Astrocyte of the hippocampus (primary cell): Measurements from ENCODE around the gene KIAA1549.

Experiments
- DNase-seq: peaks from one replicate; pipeline ENCODE4 v3.0.0; 2011; ENCODE audit warnings: low read depth, low spot score

KIAA1549 gene

DNA sequence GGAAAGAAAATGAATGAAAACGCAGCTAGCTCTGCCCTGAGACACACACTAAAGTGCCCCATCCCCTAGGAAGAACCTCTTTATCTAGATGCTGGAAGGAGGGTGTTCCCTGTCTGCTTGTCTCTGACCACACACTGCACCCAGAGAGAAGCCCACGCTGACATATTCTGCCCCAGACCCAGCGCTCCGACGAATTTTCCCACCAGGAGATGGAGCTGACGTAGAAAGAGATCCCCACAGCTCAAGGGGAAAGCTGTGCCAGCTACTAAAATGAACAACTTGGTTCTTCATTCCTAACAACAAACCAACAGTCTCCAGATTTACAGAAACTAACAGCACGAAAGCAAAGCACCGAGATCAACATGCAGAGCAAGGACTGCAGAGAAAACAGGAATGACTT, 73.3 kb downstream of the KIAA1549 start:
- DNase-seq, result no peak

DNA sequence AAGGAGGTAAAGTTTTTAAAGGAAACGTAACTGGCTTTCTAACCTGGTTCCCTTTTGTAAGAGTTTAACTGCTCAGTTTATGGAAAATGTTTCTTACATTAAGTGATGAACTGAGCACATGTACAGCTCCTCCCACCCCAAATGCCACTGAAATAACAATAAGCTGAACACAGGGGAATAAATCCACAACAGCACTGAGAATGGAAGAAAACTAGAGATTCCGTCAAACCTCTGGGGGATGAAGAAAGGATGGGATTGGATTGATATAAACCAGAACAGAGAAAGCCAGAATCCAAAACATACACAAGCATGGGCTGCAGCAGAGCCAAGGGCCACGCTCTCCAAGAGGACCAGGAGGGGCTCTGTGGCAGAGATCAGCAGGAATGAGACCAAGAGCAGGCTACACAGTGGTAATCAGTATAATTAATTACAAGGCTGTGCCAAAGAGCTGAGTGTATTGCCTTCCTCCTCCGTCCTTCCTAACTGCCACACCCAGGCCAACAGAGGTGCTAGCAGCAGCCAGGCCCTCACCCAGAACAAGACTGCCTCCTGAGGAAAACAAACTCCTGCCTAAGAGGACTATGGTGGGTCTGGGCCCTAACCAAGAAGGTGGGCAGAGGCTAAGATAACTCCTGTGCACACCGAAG, 73.9 kb downstream of the KIAA1549 start:
- DNase-seq, result no peak

DNA sequence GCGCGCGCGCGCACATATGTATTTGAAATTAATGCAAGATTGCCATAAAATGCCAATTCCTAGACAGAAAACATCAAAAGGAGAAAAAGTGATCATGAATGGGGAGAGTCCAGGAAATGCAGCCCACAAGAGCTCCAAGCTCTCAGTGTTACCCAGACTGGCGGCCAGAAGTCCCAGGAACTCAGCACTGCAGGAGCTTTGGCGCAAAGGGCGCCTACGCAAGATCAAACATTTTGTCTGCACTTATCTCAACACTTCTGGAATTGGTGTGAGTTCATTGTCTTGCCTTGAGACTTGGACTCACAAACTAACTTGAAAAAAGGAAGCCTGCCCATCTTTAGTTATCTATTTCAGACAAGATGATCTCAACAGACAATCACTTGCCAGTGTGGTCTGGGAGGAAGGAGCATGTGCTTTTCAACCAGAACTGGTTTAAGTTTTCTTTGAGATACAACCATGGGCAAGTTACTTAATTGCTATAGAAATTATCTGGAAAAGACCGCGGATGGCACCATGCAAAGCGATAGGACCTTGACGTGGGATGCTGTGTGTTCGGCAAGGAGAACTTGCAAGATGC, 77.2 kb downstream of the KIAA1549 start:
- DNase-seq, result no peak

DNA sequence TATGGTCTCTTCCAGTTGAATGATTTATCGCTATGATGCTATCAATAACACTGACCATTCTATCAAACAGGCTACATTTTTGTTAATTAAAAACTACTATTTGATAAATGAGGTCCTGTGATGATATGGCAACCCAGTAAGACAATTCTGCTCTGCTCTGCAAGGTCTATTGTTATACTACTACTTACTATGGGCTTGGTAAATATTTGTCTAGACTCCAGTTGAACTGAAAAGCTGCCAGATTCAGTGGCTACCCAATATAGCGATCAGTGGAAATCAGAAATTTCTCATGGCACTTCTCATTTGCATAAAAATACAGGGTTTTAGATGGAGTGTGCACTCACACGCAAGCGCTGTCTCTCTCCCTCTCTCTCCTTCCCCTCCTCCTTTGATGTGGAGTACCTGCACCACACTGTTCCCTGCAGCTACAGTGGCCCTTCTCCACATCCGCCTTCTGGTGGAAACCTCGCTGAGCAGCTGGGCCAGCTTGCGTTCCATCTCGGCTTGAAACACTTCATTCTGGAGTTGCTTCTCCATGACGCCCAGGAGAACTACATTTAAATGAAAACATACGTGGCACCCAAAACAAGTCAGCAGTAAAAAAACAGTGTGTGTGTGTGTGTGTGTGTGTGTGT, 77.9 kb downstream of the KIAA1549 start:
- no peak for DNase-seq

DNA sequence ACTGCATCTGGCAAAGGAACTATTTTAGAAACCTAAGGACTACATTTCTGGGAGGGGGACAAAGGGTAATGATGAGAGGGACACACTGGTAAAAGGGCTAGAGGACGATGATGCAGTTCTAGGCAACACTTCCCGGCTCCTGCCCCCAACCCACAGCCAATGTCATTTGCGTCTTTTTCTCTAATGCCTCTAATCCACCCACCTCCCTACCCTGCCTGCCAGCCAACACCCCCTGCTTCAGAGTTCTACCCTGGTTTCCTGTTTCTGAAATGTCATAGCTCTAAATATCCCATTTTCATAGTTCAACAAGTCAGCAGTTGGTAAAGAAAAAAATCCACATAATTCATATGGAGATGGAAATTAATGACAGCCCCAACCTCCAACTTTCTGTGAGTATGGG, 79.0 kb downstream of the KIAA1549 start:
- no peak for DNase-seq

DNA sequence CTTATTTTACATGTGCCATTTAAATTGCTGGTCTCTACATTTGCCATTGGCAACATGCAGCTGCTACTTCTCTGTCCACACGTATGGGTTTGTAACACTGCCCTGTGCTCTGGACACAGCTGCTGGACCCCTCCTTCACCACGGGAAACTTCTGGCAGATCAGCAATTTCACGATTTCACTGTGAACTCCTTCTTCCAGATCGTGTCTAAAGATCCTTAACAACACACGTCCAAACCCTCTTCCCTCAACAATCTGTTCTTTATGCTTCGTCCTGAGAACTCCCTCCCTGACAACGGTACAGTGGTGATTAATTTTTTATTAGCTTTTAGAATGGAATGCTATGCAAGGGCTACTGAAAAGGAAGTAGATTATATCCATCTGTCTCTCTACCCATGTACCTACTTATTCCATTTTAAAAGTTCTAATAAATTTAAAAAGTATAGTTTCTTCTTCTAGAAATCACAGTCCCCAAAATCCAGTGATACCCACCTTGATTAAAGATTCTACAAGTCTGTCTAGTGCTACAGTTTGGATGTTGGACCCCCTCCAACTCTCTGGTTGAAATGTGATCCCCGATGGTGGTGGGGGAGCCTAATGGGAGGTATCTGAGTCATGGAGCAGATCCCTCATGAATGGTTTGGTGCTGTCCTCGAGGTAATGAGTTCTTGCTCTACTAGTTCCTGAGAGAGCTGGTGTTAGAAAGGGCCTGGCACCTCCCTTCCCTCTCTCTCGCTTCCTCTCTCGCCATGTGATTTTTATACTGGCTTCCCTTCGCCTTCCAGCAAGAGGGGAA, 81.0 kb downstream of the KIAA1549 start:
- peak; percentile 55 for DNase-seq

DNA sequence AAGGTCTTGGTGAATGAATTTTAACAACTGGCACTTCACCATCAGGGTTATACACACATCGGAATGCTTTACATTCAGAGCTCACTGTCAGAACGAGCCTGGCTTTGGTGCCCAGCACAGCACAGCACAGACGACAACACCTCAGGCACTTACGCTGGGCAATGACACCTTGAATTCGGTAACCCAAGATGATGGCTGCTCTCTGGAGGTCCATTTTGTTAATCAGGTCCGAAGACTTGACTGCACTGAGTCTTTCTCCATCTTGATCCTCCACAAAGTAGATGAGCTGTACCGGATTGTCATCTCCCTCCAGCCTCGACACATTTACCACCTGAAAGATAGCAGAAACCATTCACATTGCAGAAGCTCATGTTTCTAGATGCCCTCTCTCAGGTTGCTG, 82.4 kb downstream of the KIAA1549 start:
- DNase-seq, result no peak

DNA sequence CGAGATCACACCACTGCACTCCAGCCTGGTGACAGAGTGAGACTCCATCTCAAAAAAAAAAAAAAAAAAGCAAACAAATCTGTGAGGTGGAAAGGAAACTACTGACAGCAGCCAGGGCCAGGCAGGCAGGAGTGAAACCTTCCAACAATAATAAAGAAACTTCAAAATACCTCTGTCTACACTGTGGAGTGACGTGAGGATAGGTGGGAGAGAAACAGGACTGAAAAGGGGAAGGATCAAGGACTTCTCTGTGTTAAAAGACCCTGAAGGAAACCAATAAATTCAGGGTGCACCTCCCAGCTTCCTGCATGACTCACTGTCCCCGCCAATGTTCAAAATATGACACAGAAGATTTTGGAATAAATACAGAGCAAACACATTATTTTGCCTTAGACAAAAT, 82.9 kb downstream of the KIAA1549 start:
- DNase-seq, result peak; percentile 35

DNA sequence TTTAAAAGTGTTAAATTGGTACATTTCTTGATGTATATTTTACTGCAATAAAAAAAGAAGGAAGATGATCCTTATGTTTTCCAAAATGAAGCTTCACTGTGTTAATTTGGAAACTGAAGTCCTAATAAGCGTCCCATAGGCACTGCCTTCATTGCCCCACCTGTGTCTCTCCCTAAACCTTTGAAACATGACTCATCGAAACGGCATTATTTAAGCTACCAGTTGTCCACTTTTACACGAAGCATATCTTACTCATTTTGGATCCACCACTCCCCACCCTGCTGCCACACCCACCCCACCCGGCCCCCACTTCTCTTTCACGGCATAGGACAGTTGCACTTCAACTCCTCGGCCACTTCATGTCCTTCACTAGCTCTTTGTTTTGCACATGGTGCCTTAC, 85.5 kb downstream of the KIAA1549 start:
- DNase-seq, result no peak

DNA sequence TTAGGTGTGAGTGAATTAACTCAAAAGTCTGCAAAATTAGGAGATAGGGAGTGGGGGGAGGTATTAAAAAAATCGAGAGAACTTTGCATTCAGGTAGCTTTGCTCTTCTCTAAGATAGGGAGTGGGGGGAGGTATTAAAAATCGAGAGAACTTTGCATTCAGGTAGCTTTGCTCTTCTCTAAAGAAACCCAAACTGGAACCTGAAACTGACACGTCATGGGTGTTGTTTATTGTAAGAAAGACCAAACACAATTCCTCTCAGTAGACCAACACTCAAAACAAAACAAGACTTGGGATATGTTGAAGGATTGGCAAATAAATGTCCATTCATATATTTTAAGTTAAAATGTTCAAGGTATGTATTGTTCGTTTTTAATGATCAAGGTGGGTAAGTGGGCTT, 87.9 kb downstream of the KIAA1549 start:
- no peak for DNase-seq

DNA sequence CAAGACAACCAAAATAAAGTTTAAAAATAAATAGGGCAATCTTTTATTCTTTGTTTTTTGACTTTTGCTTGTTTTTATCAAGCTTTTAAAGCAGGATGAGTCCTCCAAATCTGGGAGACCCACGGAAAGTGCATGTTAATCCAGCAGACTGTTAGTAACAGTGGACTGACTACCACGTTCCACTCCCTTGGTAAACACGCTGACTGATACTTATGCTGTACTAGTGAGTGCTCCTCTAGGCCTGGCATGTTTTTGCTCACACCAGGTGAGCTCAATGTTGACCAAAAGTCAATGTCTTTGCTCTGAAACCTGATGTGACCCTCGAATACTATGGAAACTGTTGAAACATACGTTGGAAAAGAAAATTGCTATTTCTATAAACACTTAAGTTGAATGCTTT, 88.4 kb downstream of the KIAA1549 start:
- DNase-seq, result no peak

DNA sequence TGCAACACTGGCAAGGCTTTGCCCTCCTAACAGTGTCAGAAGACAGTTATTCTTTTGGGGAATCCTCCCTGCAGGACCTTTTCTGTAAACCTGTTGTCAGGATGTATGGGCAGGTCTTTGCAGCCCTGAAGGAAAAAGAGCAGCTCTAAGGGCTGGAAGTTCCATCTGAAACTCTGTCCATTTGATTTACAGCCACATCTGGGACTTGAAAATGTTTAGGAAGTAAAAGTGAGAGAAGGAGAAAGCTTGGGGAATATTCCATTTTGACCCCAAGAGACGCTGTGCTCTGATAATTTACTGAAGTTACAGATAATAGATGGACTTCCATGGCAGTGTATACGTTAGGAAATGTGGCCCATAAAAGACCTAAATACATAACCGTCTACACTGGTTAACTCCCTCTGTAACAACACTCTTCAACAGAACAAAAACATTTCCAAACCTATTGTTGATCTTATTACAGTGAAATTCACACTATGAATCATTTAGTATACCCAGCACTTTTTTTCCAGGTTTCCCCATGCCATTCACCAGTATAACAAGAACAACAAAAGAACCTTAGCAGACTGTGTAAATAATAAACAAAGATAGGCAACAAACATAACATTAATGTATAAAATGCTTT, 89.1 kb downstream of the KIAA1549 start:
- no peak for DNase-seq

DNA sequence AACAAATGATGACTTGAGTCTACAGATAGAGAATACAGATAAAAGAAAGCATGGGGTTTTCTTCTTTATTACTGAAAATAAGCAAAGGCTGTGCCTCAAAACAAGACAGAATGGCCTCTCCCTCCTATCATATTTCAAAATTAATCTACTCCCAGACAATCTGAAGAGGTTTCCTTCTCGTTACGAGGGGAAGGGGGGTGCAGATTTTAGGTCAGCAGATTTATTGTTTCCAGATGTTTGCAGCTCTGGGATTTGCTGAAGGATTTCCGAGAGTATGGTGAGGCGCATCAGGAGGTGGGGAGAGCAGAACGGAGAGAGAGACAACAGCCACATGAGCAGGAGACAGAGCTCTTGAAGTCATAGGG, 89.8 kb downstream of the KIAA1549 start:
- DNase-seq, result no peak

DNA sequence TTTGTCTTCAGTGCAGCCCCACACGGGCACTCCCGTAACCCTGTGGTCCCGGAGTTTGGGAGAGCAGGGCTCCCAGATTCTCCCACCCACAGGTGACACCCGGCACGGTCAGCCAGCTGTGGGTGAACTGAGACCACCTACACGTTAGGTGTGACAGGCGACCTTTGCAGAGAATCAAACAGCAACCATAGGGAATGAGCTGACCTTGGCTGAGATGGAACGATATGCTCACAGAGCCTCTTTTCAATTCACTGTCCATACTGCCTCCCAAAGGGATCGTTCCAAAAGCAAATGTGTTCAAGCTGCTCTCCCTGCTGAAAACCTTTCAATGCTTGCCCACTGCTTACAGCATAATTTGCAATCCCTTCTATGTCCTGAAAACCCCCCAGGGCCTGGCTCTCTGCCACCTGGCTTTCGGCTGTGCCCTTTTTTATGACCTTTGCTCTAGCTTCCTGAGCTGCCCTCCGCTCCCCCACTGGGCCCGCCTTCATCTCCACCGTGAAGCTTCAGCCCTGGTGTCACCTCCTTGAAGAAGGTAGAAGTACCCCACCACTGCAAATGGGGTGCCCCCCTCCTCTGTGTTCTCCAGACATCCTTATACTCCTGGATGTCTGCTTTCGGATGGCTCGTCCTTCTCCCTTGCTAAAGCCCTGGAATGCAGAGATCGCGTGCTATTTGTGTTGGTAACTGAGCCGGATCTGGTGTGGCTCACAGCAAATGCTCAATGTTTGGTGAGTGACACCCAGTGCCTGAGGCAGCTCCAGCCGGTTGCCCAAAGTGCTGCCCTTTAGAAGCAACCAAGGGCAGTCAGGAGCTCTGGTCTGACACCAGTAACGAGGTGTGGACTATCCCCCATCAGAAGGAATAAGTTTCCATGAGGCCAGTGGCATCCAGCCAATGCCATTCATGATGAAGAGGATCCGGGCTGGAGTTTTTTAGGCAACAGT, 90.4 kb downstream of the KIAA1549 start:
- DNase-seq, result peak; percentile 64

DNA sequence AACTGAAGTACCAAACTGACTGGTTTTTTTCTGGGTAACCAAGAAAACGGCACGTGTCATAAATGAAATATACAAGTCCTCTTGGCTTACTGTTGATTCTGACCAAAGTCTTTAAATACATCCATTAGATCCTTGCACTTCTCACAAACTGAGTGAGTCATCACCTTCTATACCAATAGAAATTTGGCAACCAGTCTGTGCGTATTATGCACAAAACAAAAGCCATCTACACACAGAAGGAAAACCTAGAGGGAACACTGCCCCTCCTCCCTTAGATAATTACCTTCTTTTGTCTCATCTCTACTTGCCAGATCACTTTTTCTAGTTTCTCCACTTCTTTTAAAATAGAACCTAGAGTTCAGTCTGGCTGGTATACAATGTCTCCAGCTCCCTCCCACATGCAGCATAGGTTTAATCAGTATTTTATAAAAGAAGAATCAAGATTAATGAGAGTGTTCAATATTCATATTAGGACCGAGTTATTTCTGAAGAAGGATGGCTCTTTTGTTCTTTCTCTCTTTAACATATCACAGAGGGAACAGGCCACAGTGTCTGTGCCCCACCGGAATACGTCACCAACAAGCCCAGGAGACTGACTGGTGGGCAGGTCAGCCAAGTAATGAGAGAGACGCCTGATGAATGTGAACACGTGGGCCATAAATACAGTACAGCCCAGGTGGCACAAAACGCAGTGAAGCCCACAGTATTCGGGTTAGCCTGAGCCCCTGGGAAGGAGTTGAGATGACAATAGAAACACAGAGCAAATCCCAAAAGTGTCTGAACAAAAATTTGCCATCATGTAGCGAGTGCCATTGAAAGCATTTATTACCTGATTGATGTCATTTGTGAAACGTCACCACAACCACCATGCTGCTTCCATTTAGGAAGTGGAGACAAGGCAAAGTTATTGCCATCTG, 91.3 kb downstream of the KIAA1549 start:
- DNase-seq, result peak; percentile 63

DNA sequence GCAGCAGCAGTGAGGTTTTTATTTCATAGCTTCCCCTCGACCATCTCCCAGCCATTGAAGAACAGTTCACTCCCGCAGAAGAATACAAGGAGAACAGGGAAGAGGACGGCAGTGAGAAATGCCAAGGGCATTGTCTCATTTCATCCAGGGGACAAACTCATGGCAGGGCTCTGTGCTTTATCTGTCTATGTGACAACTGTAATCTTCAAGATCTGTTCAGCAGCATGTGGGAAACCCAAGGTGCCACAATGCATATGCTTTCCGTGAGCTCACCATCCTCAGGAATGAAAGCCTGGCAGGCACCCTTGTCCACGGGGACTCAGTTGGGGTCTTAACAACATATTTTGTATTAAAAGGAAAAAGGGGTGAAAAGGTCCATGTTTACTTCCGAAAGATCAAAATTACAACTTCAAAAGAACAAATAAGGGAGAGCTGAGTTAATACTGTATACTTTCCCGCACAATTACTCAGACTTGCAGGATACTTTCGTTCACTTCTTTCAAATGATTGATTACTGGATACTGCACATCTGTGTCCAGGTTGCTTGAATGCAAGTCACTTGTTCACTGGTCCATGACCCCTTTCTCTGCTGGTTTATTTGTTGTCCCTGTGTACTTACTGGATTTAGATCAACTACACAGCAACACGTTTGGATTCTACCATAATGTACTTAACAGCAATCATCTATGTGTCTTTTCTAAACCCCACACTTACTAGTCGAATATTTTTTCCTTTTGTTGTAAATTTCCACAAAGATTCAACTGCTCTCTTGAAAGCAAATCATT, 93.1 kb downstream of the KIAA1549 start:
- DNase-seq, result no peak

DNA sequence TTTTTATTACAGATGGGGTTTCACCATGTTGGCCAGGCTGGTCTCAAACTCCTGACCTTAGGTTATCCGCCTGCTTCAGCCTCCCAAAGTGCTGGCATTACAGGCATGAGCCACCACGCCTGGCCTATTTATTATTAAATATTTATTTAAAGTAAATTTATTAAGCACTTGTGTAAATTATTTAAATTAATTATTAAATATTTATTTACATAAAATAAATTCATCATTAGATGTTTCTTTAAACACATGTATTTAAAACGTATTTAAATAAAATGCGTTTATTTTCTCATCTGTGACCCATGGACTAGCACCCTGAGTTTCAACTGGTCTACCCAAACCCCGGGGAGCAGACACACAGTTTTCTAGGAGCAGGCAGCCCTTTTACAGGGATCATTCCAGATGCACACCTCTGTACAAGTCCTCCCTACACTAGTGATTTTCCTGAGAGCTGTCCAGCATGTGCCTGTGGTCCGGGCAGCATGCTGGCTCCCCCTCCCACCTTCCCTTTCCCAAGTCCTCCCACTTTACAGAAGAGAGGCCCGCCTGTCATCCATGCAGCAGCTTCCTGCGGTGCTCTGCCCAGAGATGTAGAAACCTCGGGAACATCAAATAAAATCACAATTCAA, 94.0 kb downstream of the KIAA1549 start:
- DNase-seq, result no peak

DNA sequence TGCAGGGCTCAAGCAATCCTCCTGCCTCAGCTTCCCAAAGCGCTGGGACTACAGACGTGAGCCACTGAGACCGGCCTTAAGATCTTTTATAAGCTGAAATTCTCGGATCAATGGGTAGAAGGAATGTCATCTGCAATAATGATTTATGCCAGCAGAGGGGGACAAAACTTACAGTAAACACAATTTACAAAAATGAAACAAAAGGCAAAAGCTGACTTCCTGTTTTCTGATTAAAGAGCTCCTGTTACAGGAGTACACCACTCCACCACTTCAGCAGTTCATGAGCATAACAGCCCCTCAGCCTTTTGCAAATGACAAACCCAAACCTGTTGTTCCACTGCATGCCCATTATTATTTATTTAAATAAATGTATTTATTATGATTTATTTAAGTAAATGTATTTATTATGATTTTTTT, 94.7 kb downstream of the KIAA1549 start:
- DNase-seq, result peak; percentile 78
